ENCODE data around the gene TWIST2. TPM values are rescaled to one million over a fixed set of nuclear protein-coding genes. Genes with fewer than 3 reads are reported as not detected.

The TWIST2 gene
- total and polyA plus RNA-seq, 8 donors, result 0.58 to 58.0 (median 12.3) TPM

GRCh38 chr2:238907717-238908173, 59.9 kb downstream of the TWIST2 start:
- Histone ChIP-seq H3K27me3 (peaks cover 0 to 9% (median 0%) of the 10 kb centered on the region in 3 donors), H3K36me3 (peaks cover 0 to 11% (median 0%) of the 10 kb centered on the region in 4 donors), H3K4me3 (no peak overlapping the region), H3K27ac (no peak overlapping the region), H3K9me3 (no peaks in the 10 kb centered on the region), H3K4me1 (peaks cover 0 to 13% (median 2%) of the 10 kb centered on the region in 4 donors)
- intact Hi-C loops (cut with DNase I; ENCODE audit: low total_unique reads), result no loop called here
- TF ChIP-seq CTCF (IDR thresholded peaks at IDR 0.05) (no peak), EP300 (IDR thresholded peaks at IDR 0.05) (no peak), POLR2AphosphoS5 (IDR thresholded peaks at IDR 0.05) (no peak)
- WGBS, 5 donors, result 79 to 96% (median 95%) methylated on average over 5 of the region's 5 CpGs
- DNase-seq, result no peak

GRCh38 chr2:238908960-238909951, 61.4 kb downstream of the TWIST2 start:
- no peaks in the 10 kb centered on the region for H3K9me3 ChIP-seq
- H3K27ac ChIP-seq, result peak overlapping the region in 2 of 5 donors; percentile 34 to 60
- no peak overlapping the region for H3K4me3 ChIP-seq
- 56 to 67% (median 60%) methylated on average over 41 to 43 of the region's 43 CpGs for WGBS, 5 donors
- peak in 1 of 2 donors; percentile 44 for DNase-seq
- intact Hi-C loops (cut with DNase I; ENCODE audit: low total_unique reads), result no loop called here
- peaks cover 0 to 11% (median 0%) of the 10 kb centered on the region in 4 donors for H3K36me3 ChIP-seq
- TF ChIP-seq CTCF (IDR thresholded peaks at IDR 0.05), result no peak
- TF ChIP-seq EP300 (IDR thresholded peaks at IDR 0.05), result no peak
- no peak for TF ChIP-seq POLR2AphosphoS5 (IDR thresholded peaks at IDR 0.05)
- TF ChIP-seq POLR2A (IDR thresholded peaks at IDR 0.05), result no peak
- peaks cover 0 to 9% (median 0%) of the 10 kb centered on the region in 3 donors for H3K27me3 ChIP-seq
- H3K4me1 ChIP-seq, result peaks cover 0 to 13% (median 2%) of the 10 kb centered on the region in 4 donors

- H3K36me3 ChIP-seq, result peaks cover 0 to 11% (median 0%) of the 10 kb centered on the region in 4 donors
- H3K4me3 ChIP-seq, result no peak overlapping the region
- WGBS, 5 donors, result 46 to 80% (median 57%) methylated on average over 4 to 10 of the region's 10 CpGs
- peaks cover 0 to 13% (median 2%) of the 10 kb centered on the region in 4 donors for H3K4me1 ChIP-seq
- peaks cover 0 to 21% (median 0%) of the 10 kb centered on the region in 3 donors for H3K27me3 ChIP-seq
- no peak for TF ChIP-seq EP300 (IDR thresholded peaks at IDR 0.05)
- peak in 1 of 3 donors; percentile 19 for TF ChIP-seq POLR2AphosphoS5 (IDR thresholded peaks at IDR 0.05)
- intact Hi-C loops (cut with DNase I; ENCODE audit: low total_unique reads), result no loop called here
- H3K27ac ChIP-seq, result no peak overlapping the region
- DNase-seq, result peak; percentile 45 to 71
- H3K9me3 ChIP-seq, result no peaks in the 10 kb centered on the region
Measured at GRCh38 chr2:238910751-238911351, 63.0 kb downstream of the TWIST2 start.

GRCh38 chr2:238911376-238912227, 63.7 kb downstream of the TWIST2 start:
- intact Hi-C loops (cut with DNase I; ENCODE audit: low total_unique reads), result no loop called here
- TF ChIP-seq POLR2AphosphoS5 (IDR thresholded peaks at IDR 0.05), result no peak
- TF ChIP-seq POLR2A (IDR thresholded peaks at IDR 0.05), result no peak
- TF ChIP-seq EP300 (IDR thresholded peaks at IDR 0.05), result no peak
- no peak for TF ChIP-seq CTCF (IDR thresholded peaks at IDR 0.05)
- Histone ChIP-seq H3K4me3 (no peak overlapping the region), H3K4me1 (peaks cover 0 to 13% (median 2%) of the 10 kb centered on the region in 4 donors), H3K27me3 (peaks cover 0 to 21% (median 0%) of the 10 kb centered on the region in 3 donors), H3K36me3 (peaks cover 0 to 11% (median 0%) of the 10 kb centered on the region in 4 donors), H3K9me3 (no peaks in the 10 kb centered on the region), H3K27ac (no peak overlapping the region)
- no peak for DNase-seq
- 77 to 92% (median 89%) methylated on average over 15 to 21 of the region's 21 CpGs for WGBS, 5 donors

Measured in stomach (tissue), 9 donors.